ENCODE measurements around the gene SLC36A1.

The SLC36A1 gene

GRCh38 chr5:151523335-151523734 is 75.9 kb downstream of the SLC36A1 start:
- peak; percentile 66 for TF ChIP-seq CTCF (IDR thresholded peaks at IDR 0.05; ENCODE audit: insufficient read depth, low read depth, low read length, missing control alignments)
- H3K4me3 ChIP-seq (ENCODE audit: low read depth, low read length), result no peak overlapping the region
- peak; percentile 64 for DNase-seq (ENCODE audit: low read depth)

- no peak for TF ChIP-seq CTCF (IDR thresholded peaks at IDR 0.05; ENCODE audit: insufficient read depth, low read depth, low read length, missing control alignments)
Measured at GRCh38 chr5:151528153-151528552, 80.8 kb downstream of the SLC36A1 start.

GRCh38 chr5:151528996-151529395 is 81.6 kb downstream of the SLC36A1 start:
- no peak for DNase-seq (ENCODE audit: low read depth)
- H3K4me3 ChIP-seq (ENCODE audit: low read depth, low read length), result no peak overlapping the region
- TF ChIP-seq CTCF (IDR thresholded peaks at IDR 0.05; ENCODE audit: insufficient read depth, low read depth, low read length, missing control alignments), result no peak

More at GRCh38 chr5:151528153-151528552, 80.8 kb downstream of the SLC36A1 start:
- H3K4me3 ChIP-seq (ENCODE audit: low read depth, low read length), result no peak overlapping the region
- no peak for DNase-seq (ENCODE audit: low read depth)

GRCh38 chr5:151531581-151531980 is 84.2 kb downstream of the SLC36A1 start:
- TF ChIP-seq CTCF (IDR thresholded peaks at IDR 0.05; ENCODE audit: insufficient read depth, low read depth, low read length, missing control alignments), result no peak
- no peak for DNase-seq (ENCODE audit: low read depth)
- H3K4me3 ChIP-seq (ENCODE audit: low read depth, low read length), result no peak overlapping the region

DNA sequence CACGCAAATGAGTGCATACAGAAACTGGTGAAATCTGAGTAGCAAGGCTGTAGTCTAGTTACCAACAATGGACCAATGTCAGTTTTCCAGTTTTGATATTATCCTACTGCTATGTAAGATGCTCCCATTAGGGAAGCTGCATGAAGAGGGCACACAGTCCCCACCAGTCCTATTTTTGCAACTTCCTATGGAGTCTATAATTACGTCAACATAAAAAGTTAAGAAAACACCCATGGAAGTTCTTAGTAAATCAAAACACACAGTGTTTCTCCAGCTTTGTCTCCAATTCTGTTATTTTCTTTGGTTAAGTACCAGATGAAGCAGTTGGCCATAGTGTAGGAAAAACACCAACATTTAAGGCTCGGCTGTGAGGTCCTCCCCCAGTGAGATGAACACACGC is 85.0 kb downstream of the SLC36A1 start:
- TF ChIP-seq CTCF (IDR thresholded peaks at IDR 0.05; ENCODE audit: insufficient read depth, low read depth, low read length, missing control alignments), result no peak
- DNase-seq (ENCODE audit: low read depth), result no peak

DNA sequence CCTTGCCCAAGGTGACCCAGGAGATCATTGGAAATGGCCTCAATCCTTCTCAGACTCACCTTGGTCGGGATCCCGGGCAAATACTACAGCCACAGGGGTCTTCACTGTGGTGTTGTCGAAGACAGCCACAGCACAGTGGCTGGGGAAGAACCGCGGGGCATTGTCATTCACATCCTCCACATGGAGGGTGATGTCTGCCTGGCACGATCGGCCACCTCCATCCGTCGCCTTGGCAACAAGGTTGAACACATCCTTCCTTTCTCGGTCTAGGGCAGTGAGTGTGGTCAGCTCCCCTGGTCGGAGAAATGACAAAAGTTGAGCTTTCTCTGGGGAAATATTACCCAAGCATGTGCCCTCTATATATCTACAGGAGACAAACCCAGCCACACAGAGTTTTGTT is 86.9 kb downstream of the SLC36A1 start:
- H3K4me3 ChIP-seq (ENCODE audit: low read depth, low read length), result no peak overlapping the region
- TF ChIP-seq CTCF (IDR thresholded peaks at IDR 0.05; ENCODE audit: insufficient read depth, low read depth, low read length, missing control alignments), result no peak
- DNase-seq (ENCODE audit: low read depth), result peak; percentile 16

More for the DNA sequence above, 85.0 kb downstream of the SLC36A1 start:
- no peak overlapping the region for H3K4me3 ChIP-seq (ENCODE audit: low read depth, low read length)

DNA sequence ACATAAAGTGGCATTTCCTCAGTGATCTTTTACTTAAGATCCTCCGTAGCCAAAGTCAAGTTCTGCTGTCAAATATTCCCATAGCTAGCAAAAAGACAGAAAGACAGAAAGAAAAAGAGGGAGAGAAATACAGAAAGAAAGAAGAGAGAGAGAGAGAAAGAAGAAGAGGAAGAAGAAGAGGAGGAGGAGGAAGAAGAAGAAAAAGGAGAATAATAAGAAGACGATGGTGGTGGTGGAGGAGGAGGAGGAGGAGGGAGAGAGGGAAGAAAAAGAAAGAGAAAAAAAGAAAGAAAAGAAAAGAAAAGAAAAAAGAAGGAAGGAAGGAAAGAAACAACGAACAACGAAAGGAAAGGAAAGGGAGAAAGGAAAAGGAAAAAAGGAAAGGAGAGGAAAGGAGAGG is 89.6 kb downstream of the SLC36A1 start:
- no peak for DNase-seq (ENCODE audit: low read depth)
- H3K4me3 ChIP-seq (ENCODE audit: low read depth, low read length), result no peak overlapping the region
- no peak for TF ChIP-seq CTCF (IDR thresholded peaks at IDR 0.05; ENCODE audit: insufficient read depth, low read depth, low read length, missing control alignments)

Measured in GM12865 (cell line).